Midbrain (tissue), 1 donor: ENCODE measurements around the gene GFPT2.

Experiments
- DNase-seq: peaks from one replicate; lab custom pipeline; 2025; lab: John Stamatoyannopoulos, UW

GFPT2 gene

GRCh38 chr5:180282281-180282680 lies 70.9 kb downstream of the GFPT2 start:
- no peak for DNase-seq

- DNase-seq: no peak
These were observed 71.4 kb downstream of the GFPT2 start for GRCh38 chr5:180281706-180282105.

- no peak for DNase-seq
These were observed 78.4 kb downstream of the GFPT2 start for GRCh38 chr5:180274695-180275094.

GRCh38 chr5:180271221-180271620 lies 81.9 kb downstream of the GFPT2 start:
- DNase-seq: no peak

- no peak for DNase-seq
These were observed 93.9 kb downstream of the GFPT2 start for GRCh38 chr5:180259260-180259611.

GRCh38 chr5:180253036-180253824 lies 99.9 kb downstream of the GFPT2 start:
- no peak for DNase-seq

- DNase-seq: no peak
These were observed 101.2 kb downstream of the GFPT2 start for GRCh38 chr5:180251887-180252286.

GRCh38 chr5:180251141-180251540 lies 102.0 kb downstream of the GFPT2 start:
- DNase-seq: no peak
